ENCODE data around the gene RPL21. TPM values are rescaled to one million over a fixed set of nuclear protein-coding genes. Genes with fewer than 3 reads are reported as not detected.

Gene RPL21
- total and polyA plus RNA-seq, 2 donors (not counting 1 experiment from before 2014, with no cell fraction given), result 1,937 to 2,245 TPM

DNA sequence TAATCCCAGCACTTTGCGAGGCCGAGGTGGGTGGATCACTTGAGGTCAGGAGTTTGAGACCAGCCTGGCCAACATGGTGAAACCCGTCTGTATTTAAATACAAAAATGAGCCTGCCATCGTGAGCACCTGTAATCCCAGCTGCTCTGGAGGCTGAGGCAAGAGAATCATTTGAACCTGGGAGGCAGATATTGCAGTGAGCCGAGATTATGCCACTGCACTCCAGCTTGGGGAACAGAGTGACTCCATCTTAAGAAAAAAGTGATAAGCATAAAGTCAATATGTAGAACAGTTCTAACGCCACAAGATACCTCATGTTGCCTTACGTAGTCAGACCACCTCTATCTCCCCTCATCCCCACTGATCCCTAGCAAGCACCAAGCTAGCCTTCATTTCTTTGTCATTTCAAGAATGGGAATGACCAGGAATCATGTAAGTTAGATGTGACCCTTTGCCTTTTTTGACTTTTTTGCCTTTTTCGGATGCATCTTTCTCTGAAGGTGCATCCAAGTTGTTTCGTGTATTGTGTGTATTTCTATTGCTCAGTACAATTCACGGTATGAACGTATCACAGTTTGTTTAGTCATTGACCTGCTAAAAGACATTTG, 6.4 kb downstream of the RPL21 start:
- peaks cover 61% of the 10 kb centered on the region for H3K4me1 Mint-ChIP-seq
- intact Hi-C loops (cut with micrococcal nuclease), result no loop called here
- Histone ChIP-seq H2AFZ (ENCODE audit: insufficient read depth, low read depth, low read length, poor library complexity, severe bottlenecking) (no peak overlapping the region), H3K9me3 (ENCODE audit: control extremely low read depth in 1 of 3, control insufficient read depth in 2 of 3, insufficient read depth in 1 of 3, low read length in 2 of 3) (no peaks in the 10 kb centered on the region), H4K20me1 (ENCODE audit: control insufficient read depth, insufficient read depth, low read length, poor library complexity, severe bottlenecking) (no peaks in the 10 kb centered on the region), H3K9ac (ENCODE audit: low read length) (no peak overlapping the region), H3K36me3 (replicated peaks in 1 of 2; ENCODE audit: control extremely low read depth in 1 of 2, control insufficient read depth in 1 of 2, extremely low read depth in 1 of 2, insufficient read depth in 2 of 2, low read length in 1 of 2) (peaks cover 0 to 55% of the 10 kb centered on the region in 2 experiments), H3K79me2 (ENCODE audit: control insufficient read depth, insufficient read depth, low read length) (peaks cover 36% of the 10 kb centered on the region), H3K27me3 (replicated peaks in 1 of 4; ENCODE audit: control extremely low read depth in 1 of 4, control insufficient read depth in 3 of 4, insufficient read depth in 4 of 4, low read length in 3 of 4) (no peaks in the 10 kb centered on the region), H3K27ac (ENCODE audit: low read length in 2 of 2) (peak overlapping the region in 1 of 2 donors; percentile 26), H3K4me1 (ENCODE audit: control insufficient read depth in 2 of 2, insufficient read depth in 2 of 2, low read length in 2 of 2) (peaks cover 31 to 36% of the 10 kb centered on the region in 2 donors), H3K4me2 (replicated peaks; ENCODE audit: low read depth, low read length, poor library complexity, severe bottlenecking) (no peak overlapping the region), H3K4me3 (ENCODE audit: control extremely low read depth in 1 of 5, extremely low read depth in 1 of 5, insufficient read depth in 1 of 5, low read depth in 2 of 5, low read length in 4 of 5) (no peak overlapping the region)
- H3K27me3 Mint-ChIP-seq, result no peaks in the 10 kb centered on the region
- no peak for DNase-seq
- H3K27ac Mint-ChIP-seq, result peak overlapping the region; percentile 59
- TF ChIP-seq EZH2 (IDR thresholded peaks at IDR 0.05; ENCODE audit: borderline replicate concordance, insufficient read depth, low read depth, low read length, poor library complexity, severe bottlenecking), result no peak
- TF ChIP-seq, protein P1, sequence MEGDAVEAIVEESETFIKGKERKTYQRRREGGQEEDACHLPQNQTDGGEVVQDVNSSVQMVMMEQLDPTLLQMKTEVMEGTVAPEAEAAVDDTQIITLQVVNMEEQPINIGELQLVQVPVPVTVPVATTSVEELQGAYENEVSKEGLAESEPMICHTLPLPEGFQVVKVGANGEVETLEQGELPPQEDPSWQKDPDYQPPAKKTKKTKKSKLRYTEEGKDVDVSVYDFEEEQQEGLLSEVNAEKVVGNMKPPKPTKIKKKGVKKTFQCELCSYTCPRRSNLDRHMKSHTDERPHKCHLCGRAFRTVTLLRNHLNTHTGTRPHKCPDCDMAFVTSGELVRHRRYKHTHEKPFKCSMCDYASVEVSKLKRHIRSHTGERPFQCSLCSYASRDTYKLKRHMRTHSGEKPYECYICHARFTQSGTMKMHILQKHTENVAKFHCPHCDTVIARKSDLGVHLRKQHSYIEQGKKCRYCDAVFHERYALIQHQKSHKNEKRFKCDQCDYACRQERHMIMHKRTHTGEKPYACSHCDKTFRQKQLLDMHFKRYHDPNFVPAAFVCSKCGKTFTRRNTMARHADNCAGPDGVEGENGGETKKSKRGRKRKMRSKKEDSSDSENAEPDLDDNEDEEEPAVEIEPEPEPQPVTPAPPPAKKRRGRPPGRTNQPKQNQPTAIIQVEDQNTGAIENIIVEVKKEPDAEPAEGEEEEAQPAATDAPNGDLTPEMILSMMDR (IDR thresholded peaks at IDR 0.05), result no peak
- ChIA-PET CTCF (interaction anchor here (0.8 to 2.1 kb wide), 2 partner anchors 13 to 14 kb away, joined by 3 to 11 read pairs; partner anchors contain the start of gene RASL11A), POLR2A (interaction anchor here (0.8 kb wide), 1 partner anchor 83 kb away, joined by 6 read pairs; no protein-coding TSS in a partner anchor)
- 88% methylated on average over 8 of the region's 11 CpGs for WGBS (ENCODE audit: insufficient coverage)
- no peak overlapping the region for H3K4me3 Mint-ChIP-seq
- H3K9me3 Mint-ChIP-seq (ENCODE audit: insufficient read depth), result no peaks in the 10 kb centered on the region
- ATAC-seq (ENCODE audit: low read depth), result no peak

- Histone ChIP-seq H3K9me3 (ENCODE audit: control extremely low read depth in 1 of 3, control insufficient read depth in 2 of 3, insufficient read depth in 1 of 3, low read length in 2 of 3) (no peaks in the 10 kb centered on the region), H3K4me3 (ENCODE audit: control extremely low read depth in 1 of 5, extremely low read depth in 1 of 5, insufficient read depth in 1 of 5, low read depth in 2 of 5, low read length in 4 of 5) (no peak overlapping the region), H3K4me2 (replicated peaks; ENCODE audit: low read depth, low read length, poor library complexity, severe bottlenecking) (no peak overlapping the region), H3K79me2 (ENCODE audit: control insufficient read depth, insufficient read depth, low read length) (peaks cover 27% of the 10 kb centered on the region), H2AFZ (ENCODE audit: insufficient read depth, low read depth, low read length, poor library complexity, severe bottlenecking) (no peak overlapping the region), H3K36me3 (replicated peaks in 1 of 2; ENCODE audit: control extremely low read depth in 1 of 2, control insufficient read depth in 1 of 2, extremely low read depth in 1 of 2, insufficient read depth in 2 of 2, low read length in 1 of 2) (peaks cover 0 to 55% of the 10 kb centered on the region in 2 experiments), H4K20me1 (ENCODE audit: control insufficient read depth, insufficient read depth, low read length, poor library complexity, severe bottlenecking) (no peaks in the 10 kb centered on the region), H3K27ac (ENCODE audit: low read length in 2 of 2) (peak overlapping the region in 1 of 2 donors; percentile 58), H3K27me3 (replicated peaks in 1 of 4; ENCODE audit: control extremely low read depth in 1 of 4, control insufficient read depth in 3 of 4, insufficient read depth in 4 of 4, low read length in 3 of 4) (no peaks in the 10 kb centered on the region), H3K4me1 (ENCODE audit: control insufficient read depth in 2 of 2, insufficient read depth in 2 of 2, low read length in 2 of 2) (peaks cover 22 to 25% of the 10 kb centered on the region in 2 donors), H3K9ac (ENCODE audit: low read length) (no peak overlapping the region)
- no peak overlapping the region for H3K4me3 Mint-ChIP-seq
- no peaks in the 10 kb centered on the region for H3K9me3 Mint-ChIP-seq (ENCODE audit: insufficient read depth)
- WGBS (ENCODE audit: insufficient coverage), result 100% methylated on average over 1 of the region's 5 CpGs
- no peak for TF ChIP-seq EZH2 (IDR thresholded peaks at IDR 0.05; ENCODE audit: borderline replicate concordance, insufficient read depth, low read depth, low read length, poor library complexity, severe bottlenecking)
- TF ChIP-seq, protein P1 (IDR thresholded peaks at IDR 0.05), result no peak
- no peaks in the 10 kb centered on the region for H3K27me3 Mint-ChIP-seq
- peak overlapping the region; percentile 43 for H3K27ac Mint-ChIP-seq
- CTCF ChIA-PET, result interaction anchor here (2.1 kb wide), 1 partner anchor 13 kb away, joined by 11 read pairs; the partner anchor contains the start of gene RASL11A
- intact Hi-C loops (cut with micrococcal nuclease), result no loop called here
- POLR2A ChIA-PET, result no interaction called here
- ATAC-seq (ENCODE audit: low read depth), result no peak
- peaks cover 52% of the 10 kb centered on the region for H3K4me1 Mint-ChIP-seq
- DNase-seq, result no peak
Observed at GRCh38 chr13:27258637-27259386, 7.5 kb downstream of the RPL21 start.
